ENCODE measurements around the gene SULT1C2. TPM values are rescaled to one million over a fixed set of nuclear protein-coding genes. Genes with fewer than 3 reads are reported as not detected.

The SULT1C2 gene
- total RNA-seq, 1 experiment from 2014 or later = 1.6 TPM

DNA sequence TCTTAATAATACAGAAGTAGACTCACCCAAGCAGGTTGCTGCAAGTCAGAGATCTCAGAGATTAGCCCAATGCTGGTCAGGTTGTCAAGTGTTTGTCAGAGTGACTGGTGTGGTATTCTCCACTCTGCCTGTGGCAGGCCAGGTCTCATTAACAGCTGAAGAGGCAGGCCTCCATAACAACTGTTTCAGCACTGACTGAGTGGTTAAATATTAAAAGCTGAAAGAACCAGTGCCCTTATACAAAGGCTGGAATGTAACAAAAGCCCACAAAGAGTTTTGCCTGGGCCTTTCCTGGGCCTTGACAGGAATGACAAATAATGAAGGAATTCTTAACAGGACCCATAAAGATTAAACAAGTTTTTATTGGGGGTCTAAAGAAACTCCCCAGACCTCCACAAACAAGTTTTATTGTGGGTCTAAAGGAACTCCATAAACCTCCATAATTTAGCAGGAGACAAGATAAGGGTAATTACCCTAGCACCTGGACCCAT is 26.8 kb downstream of the SULT1C2 start:
- Histone ChIP-seq H2BK5ac (ENCODE audit: insufficient read length, low read length) (no peak overlapping the region), H3K14ac (ENCODE audit: insufficient read depth, low read length) (no peak overlapping the region), H3K9me3 (ENCODE audit: control insufficient read depth, low read depth, low read length) (no peaks in the 10 kb centered on the region), H4K20me1 (ENCODE audit: control insufficient read depth, insufficient read depth, insufficient read length) (no peaks in the 10 kb centered on the region), H3K27ac (ENCODE audit: insufficient read length, low read depth, low read length) (no peak overlapping the region), H3K79me1 (ENCODE audit: insufficient read depth, low read depth, low read length, poor library complexity, severe bottlenecking) (no peaks in the 10 kb centered on the region), H3K23ac (ENCODE audit: insufficient read length, low read depth, low read length) (no peak overlapping the region), H2BK12ac (ENCODE audit: insufficient read length, low read depth, low read length) (no peak overlapping the region), H2BK15ac (ENCODE audit: low read depth, low read length) (no peak overlapping the region), H3K27me3 (ENCODE audit: insufficient read depth, low read length) (no peaks in the 10 kb centered on the region), H3K23me2 (ENCODE audit: insufficient read length, low read depth, low read length, poor library complexity, severe bottlenecking) (peaks cover 7% of the 10 kb centered on the region), H3T11ph (ENCODE audit: low read length) (no peak overlapping the region), H4K8ac (replicated peaks; ENCODE audit: insufficient read length, low read depth, low read length) (no peak overlapping the region), H3K18ac (ENCODE audit: insufficient read length, low read depth, low read length) (no peak overlapping the region), H3K79me2 (ENCODE audit: insufficient read depth, low read length) (no peaks in the 10 kb centered on the region), H3K4me2 (ENCODE audit: insufficient read depth, insufficient read length, low read length) (no peak overlapping the region), H2AFZ (ENCODE audit: low read length) (no peak overlapping the region), H3K56ac (ENCODE audit: insufficient read length, low read depth, low read length) (no peak overlapping the region), H4K5ac (ENCODE audit: insufficient read length, low read depth, low read length) (no peak overlapping the region), H2AK5ac (ENCODE audit: insufficient read length, low read length) (no peak overlapping the region), H3K4ac (ENCODE audit: low read depth, low read length) (no peak overlapping the region), H4K91ac (ENCODE audit: insufficient read length, low read depth, low read length) (no peak overlapping the region), H2BK20ac (ENCODE audit: low read depth, low read length, poor library complexity, severe bottlenecking) (no peak overlapping the region), H2BK120ac (ENCODE audit: low read depth, low read length, poor library complexity, severe bottlenecking) (no peak overlapping the region), H3K9ac (ENCODE audit: extremely low read depth, insufficient read length, low read length) (no peak overlapping the region), H3K4me1 (ENCODE audit: insufficient read depth, low read length) (peaks cover 6% of the 10 kb centered on the region; the same call in 1 of the 2 replicates)
- peaks cover 0 to 11% (median 6%) of the 10 kb centered on the region in 3 experiments; a peak in 4 of 7 replicates for H3K36me3 Mint-ChIP-seq (ENCODE audit: insufficient read depth in 1 of 3, low read depth in 3 of 3)
- peaks cover 23 to 26% of the 10 kb centered on the region in 2 experiments for H3K4me1 Mint-ChIP-seq
- TF ChIP-seq, protein P1, sequence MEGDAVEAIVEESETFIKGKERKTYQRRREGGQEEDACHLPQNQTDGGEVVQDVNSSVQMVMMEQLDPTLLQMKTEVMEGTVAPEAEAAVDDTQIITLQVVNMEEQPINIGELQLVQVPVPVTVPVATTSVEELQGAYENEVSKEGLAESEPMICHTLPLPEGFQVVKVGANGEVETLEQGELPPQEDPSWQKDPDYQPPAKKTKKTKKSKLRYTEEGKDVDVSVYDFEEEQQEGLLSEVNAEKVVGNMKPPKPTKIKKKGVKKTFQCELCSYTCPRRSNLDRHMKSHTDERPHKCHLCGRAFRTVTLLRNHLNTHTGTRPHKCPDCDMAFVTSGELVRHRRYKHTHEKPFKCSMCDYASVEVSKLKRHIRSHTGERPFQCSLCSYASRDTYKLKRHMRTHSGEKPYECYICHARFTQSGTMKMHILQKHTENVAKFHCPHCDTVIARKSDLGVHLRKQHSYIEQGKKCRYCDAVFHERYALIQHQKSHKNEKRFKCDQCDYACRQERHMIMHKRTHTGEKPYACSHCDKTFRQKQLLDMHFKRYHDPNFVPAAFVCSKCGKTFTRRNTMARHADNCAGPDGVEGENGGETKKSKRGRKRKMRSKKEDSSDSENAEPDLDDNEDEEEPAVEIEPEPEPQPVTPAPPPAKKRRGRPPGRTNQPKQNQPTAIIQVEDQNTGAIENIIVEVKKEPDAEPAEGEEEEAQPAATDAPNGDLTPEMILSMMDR (conservative IDR thresholded peaks at IDR 0.05) = no peak
- DNase-seq = no peak
- no peaks in the 10 kb centered on the region; the same call in 1 of the 2 replicates for H3K27me3 Mint-ChIP-seq (ENCODE audit: low read depth)
- H3K27ac Mint-ChIP-seq = peak overlapping the region in 2 of 3 experiments; percentile 3 to 43; a peak in 2 of 7 replicates
- H3K9me3 Mint-ChIP-seq = peaks cover 3 to 4% of the 10 kb centered on the region in 2 experiments; a peak in 2 of 5 replicates
- no peak overlapping the region for H3K4me3 Mint-ChIP-seq

All from H9 (cell line).